H1 (cell line): ENCODE results near the gene SMC3. TPM values are rescaled to one million over a fixed set of nuclear protein-coding genes. Genes with fewer than 3 reads are reported as not detected.

Experiments used
- CTCF ChIA-PET: fragments of 300-600 bp; sonication (Branson Sonifier 250); formaldehyde crosslinking; loops from one replicate; lab custom pipeline; 2021; ENCODE audit not compliant: partially characterized antibody; lab: Charles Lee
- POLR2A ChIA-PET: fragments of 300-600 bp; sonication (Branson Sonifier 250); formaldehyde crosslinking; loops from one replicate; lab custom pipeline; 2021; ENCODE audit warnings: inconsistent platforms; ENCODE audit not compliant: partially characterized antibody; lab: Charles Lee
- DNase-seq, 2 experiments: peaks; one replicate each; pipeline versions ENCODE4 v3.0.0 to v3.0.0-alpha.2; 2010 to 2022; ENCODE audit warnings: low spot score in 2 of 2, low read depth in 1 of 2, mixed read lengths in 1 of 2
- FAIRE-seq: peaks from 2 replicates; lab custom pipeline; 2011; peaks lifted over from hg19 to GRCh38; lab: Jason Lieb, UNC
- H2AFZ ChIP-seq: 2 replicates; pipeline ENCODE4 v1.8.1; 2012; ENCODE audit warnings: low read length, inconsistent platforms
- H2AK5ac ChIP-seq: 2 replicates; pipeline ENCODE4 v1.6.1; 2013; ENCODE audit warnings: low read depth, low read length
- H2BK120ac ChIP-seq: replicated peaks from 2 replicates; pipeline ENCODE3; 2013; ENCODE audit warnings: low read depth, low read length, inconsistent platforms
- H2BK12ac ChIP-seq: 2 replicates; pipeline ENCODE4 v1.6.1; 2013; ENCODE audit warnings: low read depth, low read length
- H2BK15ac ChIP-seq: 2 replicates; pipeline ENCODE4 v1.6.1; 2013; ENCODE audit warnings: low read length
- H2BK20ac ChIP-seq: 2 replicates; pipeline ENCODE4 v1.6.1; 2013; ENCODE audit warnings: low read length
- H2BK5ac ChIP-seq: 2 replicates; pipeline ENCODE4 v1.6.1; 2013; ENCODE audit warnings: low read depth, low read length
- H3K14ac ChIP-seq: 2 replicates; pipeline ENCODE4 v1.6.1; 2013; ENCODE audit warnings: inconsistent platforms; ENCODE audit not compliant: insufficient read length
- H3K18ac ChIP-seq: 2 replicates; pipeline ENCODE4 v1.6.1; 2013; ENCODE audit warnings: low read length; ENCODE audit errors: extremely low read depth
- H3K23ac ChIP-seq: 2 replicates; pipeline ENCODE4 v1.6.1; 2013; ENCODE audit warnings: inconsistent platforms; ENCODE audit not compliant: insufficient read length
- H3K23me2 ChIP-seq: 2 replicates; pipeline ENCODE4 v1.6.1; 2013; ENCODE audit warnings: low read depth, low read length
- H3K27ac ChIP-seq: 2 replicates; pipeline ENCODE4 v1.6.1; 2011; ENCODE audit warnings: low read depth, low read length, inconsistent platforms
- H3K27me3 ChIP-seq, 4 experiments: replicated peaks in 1 of 4; 1 replicate in 1 of 4; 2 replicates in 3 of 4; pipeline versions ENCODE4 v1.6.1 to v1.8.1; 2011 to 2013; ENCODE audit warnings: low read length in 3 of 4, mild to moderate bottlenecking in 3 of 4, inconsistent platforms in 2 of 4, mixed read lengths in 2 of 4, moderate library complexity in 1 of 4; ENCODE audit not compliant: control insufficient read depth in 3 of 4, insufficient read depth in 3 of 4; ENCODE audit errors: extremely low read depth in 1 of 4
- H3K36me3 ChIP-seq, 4 experiments: 2 replicates each; pipeline versions ENCODE4 v1.6.1 to v1.8.1; 2011 to 2013; ENCODE audit warnings: mild to moderate bottlenecking in 4 of 4, low read length in 3 of 4, moderate library complexity in 2 of 4, control low read depth in 1 of 4, inconsistent platforms in 1 of 4; ENCODE audit not compliant: insufficient read depth in 4 of 4, control insufficient read depth in 2 of 4
- H3K4ac ChIP-seq: replicated peaks from 2 replicates; pipeline ENCODE3; 2013; ENCODE audit warnings: low read length, low read depth, mixed read lengths, inconsistent platforms; ENCODE audit not compliant: insufficient read length
- H3K4me1 ChIP-seq, 4 experiments: replicated peaks in 1 of 4; 1 replicate in 1 of 4; 2 replicates in 3 of 4; pipeline versions ENCODE4 v1.6.1 to v1.8.1; 2011 to 2013; ENCODE audit warnings: low read length in 3 of 4, inconsistent platforms in 2 of 4, mixed read lengths in 1 of 4; ENCODE audit not compliant: insufficient read depth in 4 of 4, control insufficient read depth in 3 of 4
- H3K4me2 ChIP-seq, 2 experiments: 2 replicates each; pipeline versions ENCODE4 v1.6.1 to v1.8.1; 2011 to 2013; ENCODE audit warnings: low read depth in 2 of 2, low read length in 2 of 2, control low read depth in 1 of 2, inconsistent platforms in 1 of 2, mild to moderate bottlenecking in 1 of 2; ENCODE audit not compliant: insufficient read depth in 1 of 2
- H3K4me3 ChIP-seq, 4 experiments: fragments of 200-600, 300-600 bp in 1 of 4; sonication (generic), shearing (Covaris generic), sonication (Bioruptor Twin) in 1 of 4; 2 replicates each; pipeline versions ENCODE4 v1.5.1 to v1.8.1; 2011 to 2016; ENCODE audit warnings: low read length in 4 of 4, low read depth in 3 of 4, control low read depth in 2 of 4, inconsistent platforms in 2 of 4, mild to moderate bottlenecking in 2 of 4, mixed read lengths in 1 of 4, moderate library complexity in 1 of 4; ENCODE audit not compliant: insufficient read depth in 2 of 4; ENCODE audit errors: extremely low read depth in 1 of 4
- H3K56ac ChIP-seq: replicated peaks from 2 replicates; pipeline ENCODE3; 2013; ENCODE audit warnings: low read depth, mild to moderate bottlenecking, mixed read lengths, low read length, inconsistent platforms; ENCODE audit not compliant: insufficient read length
- H3K79me1 ChIP-seq: 2 replicates; pipeline ENCODE4 v1.6.1; 2013; ENCODE audit warnings: low read depth, low read length, control low read depth
- H3K79me2 ChIP-seq, 2 experiments: 2 replicates each; pipeline versions ENCODE4 v1.6.1 to v1.8.1; 2012 to 2013; ENCODE audit warnings: low read length in 2 of 2, mild to moderate bottlenecking in 2 of 2, inconsistent platforms in 1 of 2; ENCODE audit not compliant: insufficient read depth in 2 of 2, control insufficient read depth in 1 of 2
- H3K9ac ChIP-seq, 4 experiments: replicated peaks in 1 of 4; 1 replicate in 1 of 4; 2 replicates in 3 of 4; pipeline versions ENCODE4 v1.6.1 to v1.8.1; 2011 to 2013; ENCODE audit warnings: low read depth in 3 of 4, low read length in 3 of 4, control low read depth in 2 of 4, mild to moderate bottlenecking in 2 of 4, moderate library complexity in 2 of 4, inconsistent platforms in 1 of 4; ENCODE audit errors: extremely low read depth in 1 of 4
- H3K9me3 ChIP-seq, 2 experiments: 2 replicates each; pipeline versions ENCODE4 v1.6.1 to v1.8.1; 2012 to 2013; ENCODE audit warnings: mild to moderate bottlenecking in 2 of 2, moderate library complexity in 2 of 2, control low read depth in 1 of 2, inconsistent platforms in 1 of 2, low read depth in 1 of 2, low read length in 1 of 2, mixed read lengths in 1 of 2; ENCODE audit not compliant: insufficient read depth in 2 of 2
- H4K20me1 ChIP-seq, 2 experiments: replicated peaks in 1 of 2; 2 replicates each; pipeline versions ENCODE3 to v1.8.1; 2011 to 2013; ENCODE audit warnings: inconsistent platforms in 2 of 2, low read length in 2 of 2, mild to moderate bottlenecking in 1 of 2; ENCODE audit not compliant: insufficient read depth in 2 of 2, control insufficient read depth in 1 of 2
- H4K5ac ChIP-seq: 2 replicates; pipeline ENCODE4 v1.6.1; 2013; ENCODE audit warnings: low read length, low read depth, mixed read lengths, inconsistent platforms; ENCODE audit not compliant: insufficient read length
- H4K8ac ChIP-seq: 2 replicates; pipeline ENCODE4 v1.8.0; 2013; ENCODE audit warnings: mild to moderate bottlenecking, moderate library complexity, low read length, inconsistent platforms; ENCODE audit not compliant: insufficient read depth; ENCODE audit errors: extremely low read depth
- H4K91ac ChIP-seq: replicated peaks from 2 replicates; pipeline ENCODE3; 2013; ENCODE audit warnings: low read length, mixed read lengths, inconsistent platforms; ENCODE audit not compliant: insufficient read length
- RAD21 ChIP-seq, 2 experiments: IDR thresholded peaks in 1 of 2; conservative IDR thresholded peaks in 1 of 2; 2 replicates each; pipeline ENCODE4 v1.6.1; 2011; ENCODE audit warnings: low read depth in 2 of 2, low read length in 2 of 2, improper control_type of control experiment in 1 of 2, inconsistent platforms in 1 of 2, mild to moderate bottlenecking in 1 of 2, moderate library complexity in 1 of 2
- RNF2 ChIP-seq: fragments of 200-900, 300-1000 bp; sonication (generic); IDR thresholded peaks from 2 replicates; pipeline ENCODE4 v1.7.1; 2016; ENCODE audit warnings: borderline replicate concordance, low read depth, mild to moderate bottlenecking, antibody characterized with exemption, low read length; ENCODE audit not compliant: poor library complexity, severe bottlenecking; ENCODE audit errors: missing control alignments
- SP2 ChIP-seq: IDR thresholded peaks from 2 replicates; pipeline ENCODE4 v1.6.1; 2012; ENCODE audit warnings: mild to moderate bottlenecking, low read length, inconsistent platforms
- YY1 ChIP-seq: IDR thresholded peaks from 2 replicates; pipeline ENCODE4 v1.6.1; 2011; ENCODE audit warnings: low read depth, mild to moderate bottlenecking, low read length
- WGBS, 2 experiments: shearing (Covaris generic) in 1 of 2; methylation state at CpG; one replicate each; pipeline versions ENCODE4 v1.1.6 to v1.1.7; 2013 to 2015; ENCODE audit warnings: low lambda C conversion rate in 2 of 2, mixed read lengths in 2 of 2, inconsistent platforms in 1 of 2, low coverage in 1 of 2, missing lambda C conversion rate in 1 of 2; ENCODE audit not compliant: insufficient replicate concordance in 2 of 2, insufficient coverage in 1 of 2, insufficient read length in 1 of 2; ENCODE audit errors: extremely low coverage in 1 of 2, missing lambda C conversion rate in 1 of 2; 5-methylcytosine and 5-hydroxymethylcytosine counted together
- polyA plus RNA-seq, 7 experiments: library from polyadenylated mRNA; depleted of rRNA in 3 of 7; stranded (reverse) in 5 of 7; unstranded in 2 of 7; fragments of >200 nt in 5 of 7; fragments of 200-250 nt in 2 of 7; gene quantifications; 1 replicate in 5 of 7; 2 replicates in 1 of 7; 4 replicates in 1 of 7; pipeline versions ENCODE4 v1.2.1 to v1.2.3, GENCODE V29; 2011 to 2013; ENCODE audit warnings: missing spikeins in 2 of 7, mixed read lengths in 2 of 7
- total RNA-seq: library from RNA; stranded (reverse); fragmentation: NEBNext Ultra II Directional; extraction: Animal tissue kit (Norgen Biotek cat#: 25700); gene quantifications from 2 replicates; pipeline ENCODE4 v1.2.1, GENCODE V29; 2021
- TF ChIP-seq, protein P1 (sequence below), 3 experiments: IDR thresholded peaks; 1 replicate in 2 of 3; 2 replicates in 1 of 3; pipeline versions ENCODE4 v1.5.1 to v1.6.1; 2011; ENCODE audit warnings: low read length in 3 of 3, mild to moderate bottlenecking in 3 of 3, inconsistent platforms in 2 of 3, low read depth in 1 of 3, moderate library complexity in 1 of 3; ENCODE audit not compliant: insufficient read depth in 1 of 3; ENCODE audit errors: control extremely low read depth in 1 of 3

The SMC3 gene
- total and polyA plus RNA-seq, 2 of the 8 experiments (the other 6 are each of a cell fraction or from before 2014, with no cell fraction given), result 12.7 to 93.4 TPM

- no peak overlapping the region for H4K5ac ChIP-seq
- no peak overlapping the region for H3K56ac ChIP-seq
- no peaks in the 10 kb centered on the region for H3K23me2 ChIP-seq
- H4K91ac ChIP-seq, result no peak overlapping the region
- H2BK20ac ChIP-seq, result 0 out of 2 replicates have a peak overlapping the region, but pooled peaks have one; percentile 19
- TF ChIP-seq YY1 (no peak), RNF2 (no peak), RAD21 (IDR thresholded peaks at IDR 0.05 in 1 of 2, conservative IDR thresholded peaks at IDR 0.05 in 1 of 2; ENCODE audit: low read depth in 2 of 2, low read length in 2 of 2) (peak; percentile 80), SP2 (no peak)
- TF ChIP-seq, protein P1, sequence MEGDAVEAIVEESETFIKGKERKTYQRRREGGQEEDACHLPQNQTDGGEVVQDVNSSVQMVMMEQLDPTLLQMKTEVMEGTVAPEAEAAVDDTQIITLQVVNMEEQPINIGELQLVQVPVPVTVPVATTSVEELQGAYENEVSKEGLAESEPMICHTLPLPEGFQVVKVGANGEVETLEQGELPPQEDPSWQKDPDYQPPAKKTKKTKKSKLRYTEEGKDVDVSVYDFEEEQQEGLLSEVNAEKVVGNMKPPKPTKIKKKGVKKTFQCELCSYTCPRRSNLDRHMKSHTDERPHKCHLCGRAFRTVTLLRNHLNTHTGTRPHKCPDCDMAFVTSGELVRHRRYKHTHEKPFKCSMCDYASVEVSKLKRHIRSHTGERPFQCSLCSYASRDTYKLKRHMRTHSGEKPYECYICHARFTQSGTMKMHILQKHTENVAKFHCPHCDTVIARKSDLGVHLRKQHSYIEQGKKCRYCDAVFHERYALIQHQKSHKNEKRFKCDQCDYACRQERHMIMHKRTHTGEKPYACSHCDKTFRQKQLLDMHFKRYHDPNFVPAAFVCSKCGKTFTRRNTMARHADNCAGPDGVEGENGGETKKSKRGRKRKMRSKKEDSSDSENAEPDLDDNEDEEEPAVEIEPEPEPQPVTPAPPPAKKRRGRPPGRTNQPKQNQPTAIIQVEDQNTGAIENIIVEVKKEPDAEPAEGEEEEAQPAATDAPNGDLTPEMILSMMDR (IDR thresholded peaks at IDR 0.05; ENCODE audit: control extremely low read depth in 1 of 3, insufficient read depth in 1 of 3, low read depth in 1 of 3, low read length in 3 of 3), result peak; percentile 36 to 55 (median 47)
- H3K9me3 ChIP-seq, result no peaks in the 10 kb centered on the region
- no peaks in the 10 kb centered on the region for H3K79me1 ChIP-seq
- no peaks in the 10 kb centered on the region for H3K36me3 ChIP-seq
- no peak overlapping the region for H2BK5ac ChIP-seq
- 88% methylated on average over 12 of the region's 12 CpGs; no CpG with 5 or more reads in 1 of the 2 experiments for WGBS, 2 experiments
- no peak overlapping the region for H3K18ac ChIP-seq
- H3K27me3 ChIP-seq, result no peaks in the 10 kb centered on the region
- no peak overlapping the region for H3K4me2 ChIP-seq
- H3K27ac ChIP-seq, result no peak overlapping the region
- H2AFZ ChIP-seq, result peak overlapping the region; percentile 74; the same call in 1 of the 2 replicates
- no peak overlapping the region for H2BK120ac ChIP-seq
- CTCF ChIA-PET, result interaction anchor here (0.9 to 4.7 kb wide), 4 partner anchors 10 to 232 kb away, joined by 3 to 25 read pairs (median 9); partner anchors contain the start of gene SMNDC1
- FAIRE-seq (peak; percentile 7), DNase-seq (no peak)
- no peak overlapping the region for H3K9ac ChIP-seq
- no peak overlapping the region for H3K4me3 ChIP-seq
- H2AK5ac ChIP-seq, result no peak overlapping the region
- H2BK15ac ChIP-seq, result no peak overlapping the region
- peaks cover 0 to 3% (median 0%) of the 10 kb centered on the region in 4 experiments; a peak in 2 of 7 replicates for H3K4me1 ChIP-seq
- peak overlapping the region; percentile 59; the same call in 1 of the 2 replicates for H4K8ac ChIP-seq
- POLR2A ChIA-PET, result no interaction called here
- no peak overlapping the region for H3K14ac ChIP-seq
- no peak overlapping the region for H3K4ac ChIP-seq
- H3K79me2 ChIP-seq, result no peaks in the 10 kb centered on the region
- no peak overlapping the region for H3K23ac ChIP-seq
- H4K20me1 ChIP-seq, result no peaks in the 10 kb centered on the region
- H2BK12ac ChIP-seq, result no peak overlapping the region
Measured at GRCh38 chr10:110535958-110536891, 31.3 kb upstream of the SMC3 start.
